ENCODE results near the gene DENND4A. TPM values are rescaled to one million over a fixed set of nuclear protein-coding genes. Genes with fewer than 3 reads are reported as not detected.

DENND4A gene
- total and polyA plus RNA-seq, 5 donors, result 3.9 to 27.0 (median 19.7) TPM

DNA sequence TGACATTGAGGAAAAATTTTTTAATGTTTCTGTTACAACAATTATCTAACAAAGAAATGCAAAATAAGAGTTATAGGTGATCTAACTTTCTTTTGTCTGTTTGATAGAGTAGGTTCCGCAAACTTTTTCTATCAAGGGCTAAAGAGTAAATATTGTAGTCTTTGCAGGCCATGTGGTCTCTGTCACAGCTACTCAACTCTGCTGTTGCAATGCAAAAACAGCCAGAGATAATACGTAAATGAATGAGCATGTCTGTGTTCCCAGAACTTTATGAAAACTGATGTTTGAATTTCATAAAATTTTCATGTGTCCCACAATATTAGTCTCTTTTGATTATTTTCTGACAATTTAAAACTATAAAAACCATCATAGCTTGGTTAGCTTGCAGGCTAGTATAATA lies 97.0 kb downstream of the DENND4A start:
- H3K27me3 ChIP-seq (ENCODE audit: control insufficient read depth, insufficient read depth), result no peaks in the 10 kb centered on the region
- no peak overlapping the region for H3K27ac ChIP-seq (ENCODE audit: low read length)
- intact Hi-C loops (cut with DNase I), result no loop called here
- H3K4me3 ChIP-seq (ENCODE audit: low read length), result no peak overlapping the region
- WGBS, result 83% methylated on average over 2 of the region's 2 CpGs
- no peaks in the 10 kb centered on the region for H3K4me1 ChIP-seq (ENCODE audit: control insufficient read depth, insufficient read depth, low read length)
- H3K9me3 ChIP-seq (ENCODE audit: control insufficient read depth, low read length), result no peaks in the 10 kb centered on the region
- DNase-seq (no peak), ATAC-seq (no peak)

- H3K4me3 ChIP-seq (ENCODE audit: low read length), result no peak overlapping the region
- WGBS, result 85% methylated on average over 4 of the region's 4 CpGs
- H3K27ac ChIP-seq (ENCODE audit: low read length), result no peak overlapping the region
- no peaks in the 10 kb centered on the region for H3K27me3 ChIP-seq (ENCODE audit: control insufficient read depth, insufficient read depth)
- intact Hi-C loops (cut with DNase I), result no loop called here
- DNase-seq, result no peak
- no peaks in the 10 kb centered on the region for H3K9me3 ChIP-seq (ENCODE audit: control insufficient read depth, low read length)
- H3K4me1 ChIP-seq (ENCODE audit: control insufficient read depth, insufficient read depth, low read length), result no peaks in the 10 kb centered on the region
- no peak for ATAC-seq
Observed at GRCh38 chr15:65690778-65691177, 101.3 kb downstream of the DENND4A start.

DNA sequence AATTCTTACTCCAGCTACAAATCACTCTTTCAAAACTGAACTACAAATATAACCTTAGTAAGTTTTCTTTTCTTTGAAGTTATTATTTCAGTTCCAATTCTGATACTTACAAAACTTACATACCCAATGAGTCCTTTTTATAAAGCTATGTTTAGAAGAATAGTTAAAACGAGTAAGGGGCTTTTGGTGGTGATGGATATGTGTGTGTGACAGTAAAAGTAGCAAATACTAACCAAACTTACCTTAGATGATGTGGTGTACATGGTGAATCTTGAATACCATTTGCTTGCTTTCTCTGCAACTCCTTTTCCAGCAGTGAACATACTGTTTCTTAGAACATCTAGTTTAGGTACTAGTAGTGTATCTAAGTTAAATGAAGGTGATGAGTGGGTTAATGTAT lies 101.9 kb downstream of the DENND4A start:
- H3K9me3 ChIP-seq (ENCODE audit: control insufficient read depth, low read length), result no peaks in the 10 kb centered on the region
- 91% methylated on average over 1 of the region's 1 CpG for WGBS
- ATAC-seq (no peak), DNase-seq (no peak)
- H3K4me1 ChIP-seq (ENCODE audit: control insufficient read depth, insufficient read depth, low read length), result no peaks in the 10 kb centered on the region
- no peaks in the 10 kb centered on the region for H3K27me3 ChIP-seq (ENCODE audit: control insufficient read depth, insufficient read depth)
- no peak overlapping the region for H3K4me3 ChIP-seq (ENCODE audit: low read length)
- intact Hi-C loops (cut with DNase I), result no loop called here
- no peak overlapping the region for H3K27ac ChIP-seq (ENCODE audit: low read length)

DNA sequence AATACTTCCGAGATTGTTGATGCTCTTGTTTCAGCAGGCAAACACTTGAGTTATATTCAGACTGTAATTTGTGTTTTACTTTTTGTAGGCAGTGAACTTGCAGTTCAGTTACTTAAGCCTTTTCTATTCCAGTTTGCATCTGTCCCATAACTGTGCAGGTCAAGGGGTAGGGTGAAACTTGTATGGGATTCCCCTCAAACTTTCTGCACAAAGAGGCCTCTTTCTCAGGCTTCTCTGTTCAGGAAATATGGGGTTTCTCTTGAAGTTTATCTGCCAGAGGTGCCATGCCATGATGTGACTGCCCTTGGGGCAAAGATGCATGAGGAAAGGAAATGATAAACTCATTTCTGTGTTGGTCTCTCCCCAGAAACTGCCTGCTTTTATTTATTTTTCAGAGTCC lies 103.6 kb downstream of the DENND4A start:
- H3K27me3 ChIP-seq (ENCODE audit: control insufficient read depth, insufficient read depth), result no peaks in the 10 kb centered on the region
- no peak overlapping the region for H3K27ac ChIP-seq (ENCODE audit: low read length)
- H3K4me1 ChIP-seq (ENCODE audit: control insufficient read depth, insufficient read depth, low read length), result no peaks in the 10 kb centered on the region
- DNase-seq, result no peak
- no peaks in the 10 kb centered on the region for H3K9me3 ChIP-seq (ENCODE audit: control insufficient read depth, low read length)
- 96% methylated on average over 1 of the region's 1 CpG for WGBS
- ATAC-seq, result no peak
- no peak overlapping the region for H3K4me3 ChIP-seq (ENCODE audit: low read length)
- intact Hi-C loops (cut with DNase I), result no loop called here

- H3K9me3 ChIP-seq (ENCODE audit: control insufficient read depth, low read length), result no peaks in the 10 kb centered on the region
- no peak overlapping the region for H3K27ac ChIP-seq (ENCODE audit: low read length)
- ATAC-seq, result no peak
- H3K4me1 ChIP-seq (ENCODE audit: control insufficient read depth, insufficient read depth, low read length), result no peaks in the 10 kb centered on the region
- WGBS, result 79% methylated on average over 2 of the region's 2 CpGs
- no peak for DNase-seq
- H3K4me3 ChIP-seq (ENCODE audit: low read length), result no peak overlapping the region
- intact Hi-C loops (cut with DNase I), result no loop called here
- no peaks in the 10 kb centered on the region for H3K27me3 ChIP-seq (ENCODE audit: control insufficient read depth, insufficient read depth)
Observed at GRCh38 chr15:65682404-65682911, 109.6 kb downstream of the DENND4A start.

DNA sequence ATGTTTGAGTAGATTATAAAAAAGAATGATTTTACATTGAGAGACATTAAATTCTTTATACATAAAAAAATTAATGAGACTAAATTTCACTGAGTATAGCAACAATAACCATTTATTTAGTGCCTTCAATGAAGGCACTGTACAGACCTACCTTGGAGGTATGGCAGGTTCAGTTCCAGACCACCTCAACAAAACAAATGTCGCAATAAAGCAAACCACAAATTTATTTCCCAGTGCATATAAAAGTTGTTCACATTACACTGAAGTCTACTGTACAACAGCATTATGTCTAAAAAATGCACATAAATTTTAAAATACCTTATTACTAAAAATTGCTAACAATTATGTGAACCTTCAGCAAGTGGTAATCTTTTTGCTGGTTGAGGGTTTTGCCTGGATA lies 111.5 kb downstream of the DENND4A start:
- Histone ChIP-seq H3K4me1 (ENCODE audit: control insufficient read depth, insufficient read depth, low read length) (no peaks in the 10 kb centered on the region), H3K27me3 (ENCODE audit: control insufficient read depth, insufficient read depth) (no peaks in the 10 kb centered on the region), H3K9me3 (ENCODE audit: control insufficient read depth, low read length) (no peaks in the 10 kb centered on the region), H3K4me3 (ENCODE audit: low read length) (no peak overlapping the region), H3K27ac (ENCODE audit: low read length) (no peak overlapping the region)
- ATAC-seq (no peak), DNase-seq (no peak)
- intact Hi-C loops (cut with DNase I), result no loop called here
- 97% methylated on average over 1 of the region's 1 CpG for WGBS

- Histone ChIP-seq H3K4me3 (ENCODE audit: low read length) (no peak overlapping the region), H3K27ac (ENCODE audit: low read length) (no peak overlapping the region), H3K9me3 (ENCODE audit: control insufficient read depth, low read length) (no peaks in the 10 kb centered on the region), H3K4me1 (ENCODE audit: control insufficient read depth, insufficient read depth, low read length) (no peaks in the 10 kb centered on the region), H3K27me3 (ENCODE audit: control insufficient read depth, insufficient read depth) (no peaks in the 10 kb centered on the region)
- intact Hi-C loops (cut with DNase I), result no loop called here
- no peak for DNase-seq
- ATAC-seq, result no peak
- WGBS, result 84% methylated on average over 2 of the region's 2 CpGs
Observed at GRCh38 chr15:65676123-65676522, 116.0 kb downstream of the DENND4A start.

DNA sequence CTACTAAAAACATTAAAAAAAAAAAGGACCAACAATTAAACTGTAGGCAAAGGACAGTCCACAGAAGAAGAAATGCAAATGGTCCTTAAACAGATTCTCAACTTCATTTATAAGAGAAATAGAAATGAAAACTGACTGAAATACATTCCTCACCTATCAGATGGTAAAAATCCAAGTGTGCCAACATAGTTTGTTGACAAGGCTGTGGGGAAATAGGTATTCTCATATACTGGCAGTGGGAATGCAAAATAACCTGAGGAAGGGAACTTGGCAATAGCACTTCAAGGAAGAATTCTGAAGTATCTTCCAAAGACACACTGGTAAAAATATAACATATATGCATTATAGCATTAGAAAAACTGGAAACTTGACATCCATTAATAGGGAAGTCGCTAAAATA lies 116.5 kb downstream of the DENND4A start:
- Histone ChIP-seq H3K4me1 (ENCODE audit: control insufficient read depth, insufficient read depth, low read length) (no peaks in the 10 kb centered on the region), H3K27ac (ENCODE audit: low read length) (no peak overlapping the region), H3K27me3 (ENCODE audit: control insufficient read depth, insufficient read depth) (no peaks in the 10 kb centered on the region), H3K9me3 (ENCODE audit: control insufficient read depth, low read length) (no peaks in the 10 kb centered on the region), H3K4me3 (ENCODE audit: low read length) (no peak overlapping the region)
- DNase-seq, result no peak
- intact Hi-C loops (cut with DNase I), result no loop called here
- no peak for ATAC-seq
- 71% methylated on average over 1 of the region's 1 CpG for WGBS

GRCh38 chr15:65666257-65666656 lies 125.8 kb downstream of the DENND4A start:
- H3K27ac ChIP-seq (ENCODE audit: low read length), result no peak overlapping the region
- H3K4me3 ChIP-seq (ENCODE audit: low read length), result no peak overlapping the region
- ATAC-seq (no peak), DNase-seq (no peak)
- WGBS, result 87% methylated on average over 3 of the region's 3 CpGs
- H3K9me3 ChIP-seq (ENCODE audit: control insufficient read depth, low read length), result no peaks in the 10 kb centered on the region
- H3K4me1 ChIP-seq (ENCODE audit: control insufficient read depth, insufficient read depth, low read length), result no peaks in the 10 kb centered on the region
- intact Hi-C loops (cut with DNase I), result no loop called here
- no peaks in the 10 kb centered on the region for H3K27me3 ChIP-seq (ENCODE audit: control insufficient read depth, insufficient read depth)

DNA sequence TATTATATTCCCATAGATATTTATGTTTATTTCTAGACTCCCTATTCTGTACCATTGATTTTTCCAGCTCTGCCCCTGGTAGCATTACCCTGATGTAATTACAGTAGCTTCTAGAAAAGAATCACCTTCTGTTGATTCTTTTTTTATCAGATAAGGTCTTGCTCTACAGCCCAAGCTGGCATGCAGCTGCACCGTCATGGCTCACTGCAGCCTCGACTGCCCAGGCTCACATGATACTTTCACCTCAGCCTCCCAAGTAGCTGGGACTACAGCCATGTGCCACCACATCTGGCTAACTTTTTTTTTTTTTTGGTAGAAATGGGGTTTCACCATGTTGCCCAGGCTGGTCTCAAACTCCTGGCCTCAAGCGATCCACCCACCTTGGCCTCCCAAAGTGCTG lies 128.6 kb downstream of the DENND4A start:
- intact Hi-C loops (cut with DNase I), result no loop called here
- Histone ChIP-seq H3K27me3 (ENCODE audit: control insufficient read depth, insufficient read depth) (no peaks in the 10 kb centered on the region), H3K4me1 (ENCODE audit: control insufficient read depth, insufficient read depth, low read length) (no peaks in the 10 kb centered on the region), H3K4me3 (ENCODE audit: low read length) (no peak overlapping the region), H3K9me3 (ENCODE audit: control insufficient read depth, low read length) (no peaks in the 10 kb centered on the region), H3K27ac (ENCODE audit: low read length) (no peak overlapping the region)
- WGBS, result 94% methylated on average over 3 of the region's 3 CpGs
- DNase-seq (no peak), ATAC-seq (no peak)

DNA sequence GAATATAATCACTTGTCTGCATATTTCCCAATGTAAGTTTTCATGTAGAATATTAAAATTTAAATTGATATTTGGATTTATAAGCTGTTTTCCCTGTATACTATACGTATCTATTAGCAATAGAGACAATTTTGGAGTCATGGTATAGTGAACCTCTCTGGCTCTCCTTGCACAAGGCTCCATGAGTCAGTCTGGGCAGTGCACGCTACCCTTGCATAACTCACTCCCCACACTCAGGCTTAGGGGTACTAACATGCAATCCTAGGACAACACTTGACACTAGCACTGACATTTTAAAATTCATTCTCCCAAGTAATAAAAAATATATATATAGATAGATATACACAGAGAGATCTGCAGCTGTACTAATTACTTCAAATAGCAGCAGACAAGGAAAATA lies 131.2 kb downstream of the DENND4A start:
- no peak overlapping the region for H3K27ac ChIP-seq (ENCODE audit: low read length)
- H3K4me3 ChIP-seq (ENCODE audit: low read length), result no peak overlapping the region
- ATAC-seq (no peak), DNase-seq (no peak)
- intact Hi-C loops (cut with DNase I), result no loop called here
- no peaks in the 10 kb centered on the region for H3K9me3 ChIP-seq (ENCODE audit: control insufficient read depth, low read length)
- WGBS, result 90% methylated on average over 2 of the region's 2 CpGs
- no peaks in the 10 kb centered on the region for H3K27me3 ChIP-seq (ENCODE audit: control insufficient read depth, insufficient read depth)
- no peaks in the 10 kb centered on the region for H3K4me1 ChIP-seq (ENCODE audit: control insufficient read depth, insufficient read depth, low read length)

- H3K4me3 ChIP-seq (ENCODE audit: low read length), result no peak overlapping the region
- H3K9me3 ChIP-seq (ENCODE audit: control insufficient read depth, low read length), result no peaks in the 10 kb centered on the region
- DNase-seq (no peak), ATAC-seq (no peak)
- H3K27me3 ChIP-seq (ENCODE audit: control insufficient read depth, insufficient read depth), result no peaks in the 10 kb centered on the region
- intact Hi-C loops (cut with DNase I), result no loop called here
- no peak overlapping the region for H3K27ac ChIP-seq (ENCODE audit: low read length)
- 90% methylated on average over 4 of the region's 4 CpGs for WGBS
- H3K4me1 ChIP-seq (ENCODE audit: control insufficient read depth, insufficient read depth, low read length), result no peaks in the 10 kb centered on the region
Observed at GRCh38 chr15:65659502-65660052, 132.5 kb downstream of the DENND4A start.
